KMS-11 (cell line): ENCODE measurements around the gene CHMP4A.

ENCODE experiments used
- H2AFZ ChIP-seq: fragments of 200-600 bp; sonication (generic); 2 replicates; pipeline ENCODE4 v1.6.1; 2016; ENCODE audit warnings: antibody characterized with exemption, mixed run types, low read depth
- H3K27ac ChIP-seq: fragments of 200-600 bp; sonication (generic); 2 replicates; pipeline ENCODE4 v1.6.1; 2016; ENCODE audit warnings: mild to moderate bottlenecking, mixed run types
- H3K27me3 ChIP-seq: fragments of 200-600 bp; sonication (generic); 2 replicates; pipeline ENCODE4 v1.6.1; 2017; ENCODE audit warnings: mild to moderate bottlenecking, low read depth, mixed run types, moderate library complexity; ENCODE audit not compliant: insufficient read depth
- H3K36me3 ChIP-seq: fragments of 200-600 bp; sonication (generic); 2 replicates; pipeline ENCODE4 v1.6.1; 2017; ENCODE audit warnings: mild to moderate bottlenecking, mixed run types; ENCODE audit not compliant: insufficient read depth
- H3K4me1 ChIP-seq: fragments of 200-600 bp; sonication (generic); 2 replicates; pipeline ENCODE4 v1.6.1; 2016; ENCODE audit warnings: mild to moderate bottlenecking, low read depth, mixed run types; ENCODE audit not compliant: poor library complexity, severe bottlenecking
- H3K4me2 ChIP-seq: fragments of 200-600 bp; sonication (generic); 2 replicates; pipeline ENCODE4 v1.7.0; 2016; ENCODE audit warnings: mild to moderate bottlenecking, mixed run types
- H3K4me3 ChIP-seq: fragments of 200-600 bp; sonication (generic); IDR thresholded peaks from 2 replicates; pipeline ENCODE4 v1.6.1; 2017; ENCODE audit warnings: low read depth, low read length, mixed read lengths; ENCODE audit not compliant: insufficient read depth
- H3K79me2 ChIP-seq: fragments of 200-600 bp; sonication (generic); 2 replicates; pipeline ENCODE4 v1.6.1; 2016; ENCODE audit warnings: low read depth, mixed run types; ENCODE audit not compliant: insufficient read depth
- H3K9ac ChIP-seq: fragments of 200-600 bp; sonication (generic); 2 replicates; pipeline ENCODE4 v1.6.1; 2016; ENCODE audit warnings: mild to moderate bottlenecking, mixed run types
- H4K20me1 ChIP-seq: fragments of 200-600 bp; sonication (generic); 2 replicates; pipeline ENCODE4 v1.6.1; 2016; ENCODE audit warnings: mild to moderate bottlenecking, mixed run types; ENCODE audit not compliant: insufficient read depth
- CTCF ChIP-seq: fragments of 200-600 bp; sonication (generic); conservative IDR thresholded peaks from 2 replicates; pipeline ENCODE4 v1.6.1; 2017; ENCODE audit warnings: low read depth, mild to moderate bottlenecking, antibody characterized with exemption, low read length, moderate library complexity, mixed read lengths

Gene CHMP4A

GRCh38 chr14:24241829-24242443 is 28.6 kb upstream of the CHMP4A start:
- peak; percentile 26; the same call in 1 of the 2 replicates for TF ChIP-seq CTCF
- Histone ChIP-seq H3K4me1 (peaks cover 29% of the 10 kb centered on the region), H2AFZ (peak overlapping the region; percentile 66; the same call in 1 of the 2 replicates)

GRCh38 chr14:24240110-24240918 is 27.0 kb upstream of the CHMP4A start:
- Histone ChIP-seq H3K79me2 (no peaks in the 10 kb centered on the region), H2AFZ (no peak overlapping the region), H3K4me2 (no peak overlapping the region), H3K4me1 (peaks cover 17% of the 10 kb centered on the region), H3K36me3 (no peaks in the 10 kb centered on the region), H4K20me1 (no peaks in the 10 kb centered on the region), H3K27ac (no peak overlapping the region), H3K9ac (no peak overlapping the region), H3K27me3 (no peaks in the 10 kb centered on the region), H3K4me3 (no peak overlapping the region)
- TF ChIP-seq CTCF: no peak

More at GRCh38 chr14:24241829-24242443, 28.6 kb upstream of the CHMP4A start:
- Histone ChIP-seq H3K27me3 (no peaks in the 10 kb centered on the region), H3K36me3 (no peaks in the 10 kb centered on the region), H3K27ac (peak overlapping the region; percentile 87), H3K79me2 (no peaks in the 10 kb centered on the region), H3K9ac (peak overlapping the region; percentile 65), H3K4me3 (no peak overlapping the region), H3K4me2 (peak overlapping the region; percentile 73), H4K20me1 (no peaks in the 10 kb centered on the region)

GRCh38 chr14:24238527-24239037 is 25.3 kb upstream of the CHMP4A start:
- Histone ChIP-seq H3K27me3 (no peaks in the 10 kb centered on the region), H3K36me3 (no peaks in the 10 kb centered on the region), H3K4me2 (no peak overlapping the region), H4K20me1 (no peaks in the 10 kb centered on the region), H3K4me3 (no peak overlapping the region), H3K27ac (no peak overlapping the region), H3K4me1 (peaks cover 22% of the 10 kb centered on the region), H2AFZ (no peak overlapping the region), H3K9ac (no peak overlapping the region), H3K79me2 (no peaks in the 10 kb centered on the region)
- no peak for TF ChIP-seq CTCF

- no peak overlapping the region for H3K4me2 ChIP-seq
- H3K36me3 ChIP-seq: no peaks in the 10 kb centered on the region
- no peak overlapping the region for H2AFZ ChIP-seq
- no peaks in the 10 kb centered on the region for H3K27me3 ChIP-seq
- no peak overlapping the region for H3K9ac ChIP-seq
- no peak for TF ChIP-seq CTCF
- no peaks in the 10 kb centered on the region for H4K20me1 ChIP-seq
- H3K4me3 ChIP-seq: no peak overlapping the region
- no peaks in the 10 kb centered on the region for H3K79me2 ChIP-seq
- H3K27ac ChIP-seq: no peak overlapping the region
- H3K4me1 ChIP-seq: peaks cover 22% of the 10 kb centered on the region
Observed at GRCh38 chr14:24238123-24238522, 24.8 kb upstream of the CHMP4A start.
